Lung (tissue), 12 donors: ENCODE results near the gene MAP3K13. TPM values are rescaled to one million over a fixed set of nuclear protein-coding genes. Genes with fewer than 3 reads are reported as not detected.
"Not testable (repeated sequence)": the region's sequence is repeated elsewhere in the genome, so short reads cannot be mapped to it uniquely, and the experiment has no call there.

Experiments
- ATAC-seq: fragments of 200-7000 bp; cut with Tn5 transposase; one replicate; pipeline ENCODE4 v1.9.1; 2020; ENCODE audit warnings: moderate number of reproducible peaks; ENCODE audit not compliant: insufficient read depth, low FRiP score
- DNase-seq, 3 donors: peaks; one replicate each; pipeline ENCODE4 v3.0.0-alpha.2; 2013 to 2017
- H3K27ac ChIP-seq, 2 donors: one replicate each; pipeline ENCODE4 v1.5.1; 2013; ENCODE audit warnings: mild to moderate bottlenecking in 2 of 2, moderate library complexity in 2 of 2, control low read depth in 1 of 2, inconsistent platforms in 1 of 2, low read depth in 1 of 2, low read length in 1 of 2
- H3K27me3 ChIP-seq, 3 donors: one replicate each; pipeline ENCODE4 v1.5.1; 2013; ENCODE audit warnings: low read length in 2 of 3; ENCODE audit not compliant: control insufficient read depth in 3 of 3, insufficient read depth in 3 of 3
- H3K36me3 ChIP-seq, 4 donors: one replicate each; pipeline ENCODE4 v1.5.1; 2013; ENCODE audit warnings: low read length in 4 of 4, mild to moderate bottlenecking in 1 of 4, moderate library complexity in 1 of 4; ENCODE audit not compliant: control insufficient read depth in 4 of 4, insufficient read depth in 4 of 4
- H3K4me1 ChIP-seq, 5 donors: one replicate each; pipeline ENCODE4 v1.5.1; 2013; ENCODE audit warnings: low read length in 5 of 5, mild to moderate bottlenecking in 2 of 5, moderate library complexity in 1 of 5; ENCODE audit not compliant: control insufficient read depth in 5 of 5, insufficient read depth in 5 of 5
- H3K4me3 ChIP-seq: one replicate; pipeline ENCODE4 v1.5.1; 2013; ENCODE audit warnings: mild to moderate bottlenecking, control low read depth, moderate library complexity
- H3K9ac ChIP-seq, 2 donors: one replicate each; pipeline ENCODE4 v1.5.1; 2013; ENCODE audit warnings: low read length in 2 of 2, control low read depth in 1 of 2; ENCODE audit not compliant: insufficient read depth in 1 of 2
- H3K9me3 ChIP-seq, 4 donors: one replicate each; pipeline ENCODE4 v1.5.1; 2013; ENCODE audit warnings: low read length in 3 of 4, mild to moderate bottlenecking in 1 of 4, moderate library complexity in 1 of 4; ENCODE audit not compliant: control insufficient read depth in 4 of 4, insufficient read depth in 3 of 4
- CTCF ChIP-seq: IDR thresholded peaks from 2 replicates; pipeline ENCODE4 v1.5.1; 2012; ENCODE audit warnings: mild to moderate bottlenecking; ENCODE audit errors: control extremely low read depth, extremely low read depth
- WGBS, 2 donors: extraction: QIAGEN DNeasy Blood & Tissue Kit; methylation state at CpG; one replicate each; pipeline ENCODE4 v1.1.7; 2013; 5-methylcytosine and 5-hydroxymethylcytosine counted together
- polyA plus RNA-seq, 2 donors: library from polyadenylated mRNA; stranded (reverse); fragments of 200-250 nt; gene quantifications; one replicate each; pipeline ENCODE4 v1.2.1, GENCODE V29; 2013
- total RNA-seq, 2 donors: library from RNA; depleted of rRNA in 1 of 2; stranded (reverse); fragments of >200 nt in 1 of 2; gene quantifications; one replicate each; pipeline ENCODE4 v1.2.1, GENCODE V29; 2014 to 2021
- donor health status: control.
- donor health status: control.
- donor health status: Bipolar disorder and iron deficiency.
- donor health status: healthy.
- donor health status: DM: yes; HTN: yes; CAD: no.

Gene MAP3K13
- total and polyA plus RNA-seq, 4 donors = 20.7 to 74.8 (median 29.3) TPM

- Histone ChIP-seq H3K9ac (no peak overlapping the region), H3K27ac (no peak overlapping the region), H3K27me3 (no peaks in the 10 kb centered on the region), H3K36me3 (no peaks in the 10 kb centered on the region), H3K4me1 (no peaks in the 10 kb centered on the region), H3K4me3 (no peak overlapping the region), H3K9me3 (no peaks in the 10 kb centered on the region)
- TF ChIP-seq CTCF = no peak
- ATAC-seq (no peak), DNase-seq (no peak)
- 91 to 92% methylated on average over 1 of the region's 1 CpG for WGBS, 2 donors
Measured at GRCh38 chr3:185411133-185411532, 48.2 kb downstream of the MAP3K13 start.

GRCh38 chr3:185416513-185416912, 53.6 kb downstream of the MAP3K13 start:
- no peaks in the 10 kb centered on the region for H3K27me3 ChIP-seq
- DNase-seq (no peak), ATAC-seq (no peak)
- H3K36me3 ChIP-seq = no peaks in the 10 kb centered on the region
- no peak overlapping the region for H3K9ac ChIP-seq
- H3K4me3 ChIP-seq = no peak overlapping the region
- H3K27ac ChIP-seq = no peak overlapping the region
- TF ChIP-seq CTCF = no peak
- WGBS, 2 donors = 76 to 83% methylated on average over 2 of the region's 2 CpGs
- no peaks in the 10 kb centered on the region for H3K9me3 ChIP-seq
- H3K4me1 ChIP-seq = no peaks in the 10 kb centered on the region

- H3K9me3 ChIP-seq, DNase-seq, H3K4me3 ChIP-seq, H3K27ac ChIP-seq, ATAC-seq, H3K4me1 ChIP-seq, H3K27me3 ChIP-seq, H3K9ac ChIP-seq, H3K36me3 ChIP-seq: not testable (repeated sequence)
- 89 to 92% methylated on average over 11 of the region's 11 CpGs for WGBS, 2 donors
Measured at GRCh38 chr3:185418561-185418977, 55.6 kb downstream of the MAP3K13 start.

GRCh38 chr3:185420762-185421161, 57.8 kb downstream of the MAP3K13 start:
- no peaks in the 10 kb centered on the region for H3K27me3 ChIP-seq
- peaks cover 0 to 3% (median 0%) of the 10 kb centered on the region in 5 donors for H3K4me1 ChIP-seq
- H3K4me3 ChIP-seq = no peak overlapping the region
- TF ChIP-seq CTCF = no peak
- H3K36me3 ChIP-seq = no peaks in the 10 kb centered on the region
- H3K9ac ChIP-seq = no peak overlapping the region
- H3K27ac ChIP-seq = no peak overlapping the region
- ATAC-seq = peak; percentile 47
- no peaks in the 10 kb centered on the region for H3K9me3 ChIP-seq
- DNase-seq = peak in 2 of 3 donors; percentile 9 to 25
- 55 to 61% methylated on average over 5 of the region's 5 CpGs for WGBS, 2 donors
